GM12892 (cell line): Measurements from ENCODE around the gene FIGLA.

Experiments
- POLR2A ChIP-seq: IDR thresholded peaks from 2 replicates; pipeline ENCODE4 v1.6.1; 2011; ENCODE audit warnings: low read depth, low read length, control low read depth
- POLR2AphosphoS5 ChIP-seq: IDR thresholded peaks from 2 replicates; pipeline ENCODE4 v1.6.1; 2011; ENCODE audit warnings: low read depth, low read length, control low read depth

GRCh38 chr2:70784320-70784719 lies 6.1 kb downstream of the FIGLA start:
- TF ChIP-seq POLR2A (no peak), POLR2AphosphoS5 (no peak)
